HCT116 (cell line): ENCODE data around the gene TEP1. TPM values are rescaled to one million over a fixed set of nuclear protein-coding genes. Genes with fewer than 3 reads are reported as not detected.

Experiments
- ATAC-seq: fragments of 200-7000 bp; cut with Tn5 transposase; 2 replicates; pipeline ENCODE4 v1.9.1; 2020; ENCODE audit warnings: mild to moderate bottlenecking, moderate library complexity
- BruUV-seq: library from RNA; stranded (reverse); fragments of 400-500 nt; replicated peaks from 2 replicates; lab custom pipeline; 2021; lab: Mats Ljungman, UMichigan
- CTCF ChIA-PET: fragments of 300-600 bp; sonication (Branson Sonifier 250); formaldehyde crosslinking; loops from one replicate; lab custom pipeline; 2021; ENCODE audit warnings: antibody characterized with exemption; lab: Charles Lee
- POLR2A ChIA-PET: fragments of 300-600, 350-600 bp; sonication (Branson Sonifier 250); formaldehyde crosslinking; loops from one replicate; lab custom pipeline; 2021; ENCODE audit warnings: antibody characterized with exemption; lab: Charles Lee
- RAD21 ChIA-PET, 2 experiments: fragments of 300-600 bp; sonication (Branson Sonifier 250); formaldehyde crosslinking; loops; one replicate each; lab custom pipeline; 2023; ENCODE audit warnings: low total read pairs in 2 of 2; ENCODE audit not compliant: uncharacterized antibody in 2 of 2, unreplicated experiment in 2 of 2, low non-redundant PET in 1 of 2; lab: Charles Lee
- DNase-seq: peaks from one replicate; pipeline ENCODE4 v3.0.0-alpha.2; 2010; ENCODE audit warnings: low read depth, low spot score
- H2AFZ ChIP-seq: fragments of 200-600 bp; shearing (Covaris generic), sonication (generic); 2 replicates; pipeline ENCODE4 v1.6.1; 2017; ENCODE audit warnings: low read depth, mixed run types, mixed read lengths, antibody characterized with exemption, low read length; ENCODE audit not compliant: poor library complexity, severe bottlenecking
- H3K27ac ChIP-seq: 2 replicates; pipeline ENCODE4 v1.5.1; 2012; ENCODE audit warnings: low read depth, low read length
- H3K27me3 ChIP-seq: fragments of 200-600 bp; sonication (generic); 2 replicates; pipeline ENCODE4 v1.6.1; 2016; ENCODE audit warnings: mixed run types, low read length, mixed read lengths; ENCODE audit not compliant: insufficient read depth
- H3K36me3 ChIP-seq, 2 experiments: fragments of 200-500 bp in 1 of 2; fragments of 200-600 bp in 1 of 2; sonication (Bioruptor generic) in 1 of 2; sonication (generic) in 1 of 2; 2 replicates each; pipeline versions ENCODE4 v1.5.1 to v1.6.1; 2014 to 2016; ENCODE audit warnings: low read length in 2 of 2, inconsistent platforms in 1 of 2, mixed read lengths in 1 of 2, mixed run types in 1 of 2; ENCODE audit not compliant: insufficient read depth in 2 of 2, control insufficient read depth in 1 of 2
- H3K4me1 ChIP-seq, 2 experiments: fragments of 200-600 bp in 1 of 2; sonication (generic) in 1 of 2; 2 replicates each; pipeline versions ENCODE4 v1.5.1 to v1.6.1; 2012 to 2017; ENCODE audit warnings: low read length in 2 of 2, inconsistent platforms in 1 of 2, mild to moderate bottlenecking in 1 of 2, mixed read lengths in 1 of 2, mixed run types in 1 of 2, moderate library complexity in 1 of 2; ENCODE audit not compliant: insufficient read depth in 2 of 2, control insufficient read depth in 1 of 2
- H3K4me2 ChIP-seq: fragments of 200-600 bp; sonication (generic); 2 replicates; pipeline ENCODE4 v1.6.1; 2017; ENCODE audit warnings: mixed run types, low read length, mixed read lengths
- H3K4me3 ChIP-seq, 2 experiments: fragments of 200-600 bp in 1 of 2; sonication (generic) in 1 of 2; replicated peaks in 1 of 2; 2 replicates each; pipeline ENCODE4 v1.5.1; 2011 to 2016; ENCODE audit warnings: low read length in 2 of 2, control low read depth in 1 of 2, low read depth in 1 of 2, mild to moderate bottlenecking in 1 of 2, mixed read lengths in 1 of 2, mixed run types in 1 of 2
- H3K79me2 ChIP-seq: fragments of 200-600 bp; sonication (generic); 2 replicates; pipeline ENCODE4 v1.6.1; 2017; ENCODE audit warnings: mild to moderate bottlenecking, mixed run types, low read length, moderate library complexity, mixed read lengths; ENCODE audit not compliant: insufficient read depth
- H3K9ac ChIP-seq: fragments of 200-600 bp; sonication (generic); 2 replicates; pipeline ENCODE4 v1.6.1; 2016; ENCODE audit warnings: low read length, mixed read lengths
- H3K9me2 ChIP-seq: fragments of 200-600 bp; sonication (generic), shearing (Covaris generic); 2 replicates; pipeline ENCODE4 v1.6.1; 2017; ENCODE audit warnings: mixed run types, mild to moderate bottlenecking, moderate library complexity; ENCODE audit not compliant: insufficient read depth
- H3K9me3 ChIP-seq, 2 experiments: fragments of 200-500 bp in 1 of 2; fragments of 200-600 bp in 1 of 2; sonication (Bioruptor generic) in 1 of 2; sonication (generic) in 1 of 2; 2 replicates each; pipeline ENCODE4 v1.6.1; 2014 to 2017; ENCODE audit warnings: low read length in 2 of 2, mixed read lengths in 2 of 2, inconsistent platforms in 1 of 2, low read depth in 1 of 2, mild to moderate bottlenecking in 1 of 2, mixed run types in 1 of 2, moderate library complexity in 1 of 2; ENCODE audit not compliant: control insufficient read depth in 1 of 2, insufficient read depth in 1 of 2
- H4K20me1 ChIP-seq: fragments of 200-600 bp; sonication (generic), shearing (Covaris generic); 2 replicates; pipeline ENCODE4 v1.6.1; 2017; ENCODE audit warnings: mixed run types, mild to moderate bottlenecking, moderate library complexity; ENCODE audit not compliant: insufficient read depth
- CEBPB ChIP-seq: IDR thresholded peaks from 2 replicates; pipeline ENCODE4 v1.6.1; 2012; ENCODE audit warnings: low read depth
- EGR1 ChIP-seq: IDR thresholded peaks from 2 replicates; pipeline ENCODE4 v1.6.1; 2012; ENCODE audit warnings: low read depth
- EZH2phosphoT487 ChIP-seq: fragments of 200-600 bp; IDR thresholded peaks from 2 replicates; pipeline ENCODE4 v1.6.1; 2018; ENCODE audit warnings: antibody characterized with exemption, borderline replicate concordance
- FOSL1 ChIP-seq: IDR thresholded peaks from 2 replicates; pipeline ENCODE4 v1.6.1; 2012; ENCODE audit warnings: low read depth
- MAX ChIP-seq: IDR thresholded peaks from 2 replicates; pipeline ENCODE4 v1.6.1; 2012
- SP1 ChIP-seq: IDR thresholded peaks from 2 replicates; pipeline ENCODE4 v1.6.1; 2012; ENCODE audit warnings: low read depth
- YY1 ChIP-seq: IDR thresholded peaks from 2 replicates; pipeline ENCODE4 v1.6.1; 2011; ENCODE audit warnings: low read length, low read depth, moderate library complexity, mild to moderate bottlenecking; ENCODE audit not compliant: insufficient replicate concordance; ENCODE audit errors: extremely low read depth
- ZFX ChIP-seq: fragments of 450-650 bp; IDR thresholded peaks from 2 replicates; pipeline ENCODE4 v1.6.1; 2017
- intact Hi-C: fragments of 100-400 bp; cut with micrococcal nuclease; formaldehyde crosslinking; loops from 2 replicates; pipeline ENCODE4 v1.10.0; 2022
- total RNA-seq: library from RNA; stranded (reverse); gene quantifications from one replicate; pipeline ENCODE4 v1.2.1, GENCODE V29; 2021; ENCODE audit not compliant: unreplicated experiment

Gene TEP1
- total RNA-seq, 1 experiment from 2014 or later: 22.4 TPM

- ChIA-PET POLR2A (no interaction called here), CTCF (no interaction called here), RAD21 (no interaction called here)
- TF ChIP-seq EZH2phosphoT487: no peak
- TF ChIP-seq ZFX: no peak
- ATAC-seq (no peak; the same call in 1 of the 2 replicates), DNase-seq (no peak)
- no TSS peak for BruUV-seq
- Histone ChIP-seq H3K4me1 (peaks cover 8 to 22% of the 10 kb centered on the region in 2 experiments), H3K27ac (no peak within 1 kb of the TSS), H3K9me2 (no peaks in the 10 kb centered on the region), H3K9me3 (no peaks in the 10 kb centered on the region), H3K4me3 (no peak within 1 kb of the TSS), H3K9ac (no peak within 1 kb of the TSS), H4K20me1 (no peaks in the 10 kb centered on the region), H3K36me3 (no peaks in the 10 kb centered on the region), H2AFZ (no peak within 1 kb of the TSS), H3K27me3 (no peaks in the 10 kb centered on the region), H3K4me2 (no peak within 1 kb of the TSS), H3K79me2 (no peaks in the 10 kb centered on the region)
- intact Hi-C loops: no loop called here
Observed at GRCh38 chr14:20435582-20436362, 22.5 kb upstream of the TEP1 start, which contains the start of gene KLHL33. TSS of gene KLHL33 (minus strand) at chr14:20436166. CDS start at chr14:20435811, 355 bp downstream.

- ATAC-seq (no peak), DNase-seq (no peak)
- H3K36me3 ChIP-seq: no peaks in the 10 kb centered on the region
- no peaks in the 10 kb centered on the region for H3K79me2 ChIP-seq
- no peak overlapping the region for H3K4me3 ChIP-seq
- BruUV-seq: no TSS peak
- H2AFZ ChIP-seq: no peak overlapping the region
- no peak overlapping the region for H3K27ac ChIP-seq
- no peaks in the 10 kb centered on the region for H3K9me2 ChIP-seq
- CTCF ChIA-PET: no interaction called here
- no peaks in the 10 kb centered on the region for H4K20me1 ChIP-seq
- H3K9ac ChIP-seq: no peak overlapping the region
- RAD21 ChIA-PET: no interaction called here
- POLR2A ChIA-PET: interaction anchor here (1.9 kb wide), 1 partner anchor 27 kb away, joined by 4 read pairs; the partner anchor contains the start of gene PIP4P1
- H3K27me3 ChIP-seq: no peaks in the 10 kb centered on the region
- intact Hi-C loops: no loop called here
- TF ChIP-seq YY1: no peak
- TF ChIP-seq SP1: no peak
- TF ChIP-seq FOSL1: no peak
- no peak for TF ChIP-seq MAX
- TF ChIP-seq CEBPB: no peak
- no peak for TF ChIP-seq EGR1
- peaks cover 8 to 22% of the 10 kb centered on the region in 2 experiments for H3K4me1 ChIP-seq
- H3K9me3 ChIP-seq: no peaks in the 10 kb centered on the region
- H3K4me2 ChIP-seq: no peak overlapping the region
Observed at GRCh38 chr14:20434701-20435581, 21.6 kb upstream of the TEP1 start.
